PC-3 (cell line): Measurements from ENCODE around the gene PALM2AKAP2. TPM values are rescaled to one million over a fixed set of nuclear protein-coding genes. Genes with fewer than 3 reads are reported as not detected.

Experiments used
- ATAC-seq: fragments of 200-7000 bp; cut with Tn5 transposase; 2 replicates; pipeline ENCODE4 v1.9.1; 2020; ENCODE audit warnings: mild to moderate bottlenecking, moderate library complexity
- Bru-seq: library from RNA; stranded (reverse); fragments of 400-500 nt; gene quantifications from one replicate; lab custom pipeline; 2021; lab: Mats Ljungman, UMichigan
- BruChase-seq, 2 experiments: library from RNA; stranded (reverse); fragments of 400-500 nt; gene quantifications; one replicate each; lab custom pipeline; 2021; lab: Mats Ljungman, UMichigan
- BruUV-seq: library from RNA; stranded (reverse); fragments of 400-500 nt; replicated peaks from 2 replicates; lab custom pipeline; 2021; lab: Mats Ljungman, UMichigan
- CTCF ChIA-PET: fragments of 300-600 bp; sonication (Branson Sonifier 250); formaldehyde crosslinking; loops from one replicate; lab custom pipeline; 2022; ENCODE audit warnings: antibody characterized with exemption; lab: Charles Lee
- POLR2A ChIA-PET: fragments of 300-600 bp; sonication (Branson Sonifier 250); formaldehyde crosslinking; loops from one replicate; lab custom pipeline; 2022; ENCODE audit warnings: antibody characterized with exemption; ENCODE audit not compliant: unreplicated experiment; lab: Charles Lee
- DNase-seq: peaks from one replicate; pipeline ENCODE4 v3.0.0-alpha.2; 2015
- H2AFZ ChIP-seq: fragments of 300-600 bp; sonication (generic); 2 replicates; pipeline ENCODE4 v1.6.0; 2016; ENCODE audit warnings: antibody characterized with exemption, low read length
- H3F3A ChIP-seq: fragments of 300-600 bp; sonication (generic); one replicate; pipeline ENCODE4 v1.6.0; 2017; ENCODE audit warnings: antibody characterized with exemption, low read length, control low read depth, mild to moderate bottlenecking; ENCODE audit not compliant: unreplicated experiment
- H3K27ac ChIP-seq: fragments of 300-600 bp; sonication (generic); 2 replicates; pipeline ENCODE4 v1.5.1; 2016; ENCODE audit warnings: mild to moderate bottlenecking, low read length
- H3K27me3 ChIP-seq: fragments of 300-600 bp; sonication (generic); 2 replicates; pipeline ENCODE4 v1.6.1; 2016; ENCODE audit warnings: low read length, mixed read lengths
- H3K36me3 ChIP-seq: fragments of 300-600 bp; sonication (generic); 2 replicates; pipeline ENCODE4 v1.6.1; 2016; ENCODE audit warnings: low read depth, mixed run types, low read length, mixed read lengths
- H3K4me1 ChIP-seq: fragments of 300-600 bp; sonication (generic); 2 replicates; pipeline ENCODE4 v1.5.1; 2016; ENCODE audit warnings: low read length; ENCODE audit not compliant: insufficient read depth
- H3K4me2 ChIP-seq: fragments of 300-600 bp; sonication (generic); 2 replicates; pipeline ENCODE4 v1.6.0; 2016; ENCODE audit warnings: low read length
- H3K4me3 ChIP-seq: fragments of 300-600 bp; sonication (generic); 2 replicates; pipeline ENCODE4 v1.5.1; 2016; ENCODE audit warnings: mild to moderate bottlenecking, low read length, mixed read lengths
- H3K79me2 ChIP-seq: fragments of 300-600 bp; sonication (generic); 2 replicates; pipeline ENCODE4 v1.6.1; 2017; ENCODE audit warnings: low read length, mixed read lengths
- H3K9ac ChIP-seq: fragments of 300-600 bp; sonication (generic); 2 replicates; pipeline ENCODE4 v1.6.0; 2016; ENCODE audit warnings: mild to moderate bottlenecking, low read length
- H3K9me2 ChIP-seq: fragments of 300-600 bp; sonication (generic); replicated peaks from 2 replicates; pipeline ENCODE4 v1.6.1; 2016; ENCODE audit warnings: mixed run types, low read length, mixed read lengths
- H3K9me3 ChIP-seq: fragments of 300-600 bp; sonication (generic); 2 replicates; pipeline ENCODE4 v1.6.1; 2016; ENCODE audit warnings: low read length, mixed read lengths
- H4K20me1 ChIP-seq: fragments of 300-600 bp; sonication (generic); 2 replicates; pipeline ENCODE4 v1.6.1; 2016; ENCODE audit warnings: low read length, mixed read lengths
- CTCF ChIP-seq: fragments of 300-600 bp; sonication (generic); conservative IDR thresholded peaks from 2 replicates; pipeline ENCODE4 v1.5.1; 2017; ENCODE audit warnings: antibody characterized with exemption, low read depth, mild to moderate bottlenecking, low read length
- EZH2 ChIP-seq: fragments of 300-600 bp; sonication (generic); IDR thresholded peaks from one replicate; pipeline ENCODE4 v1.6.1; 2017; ENCODE audit warnings: antibody characterized with exemption, mild to moderate bottlenecking, low read length; ENCODE audit not compliant: unreplicated experiment
- EZH2phosphoT487 ChIP-seq: fragments of 300-600 bp; sonication (generic); IDR thresholded peaks from 2 replicates; pipeline ENCODE4 v1.6.1; 2018; ENCODE audit warnings: mild to moderate bottlenecking, antibody characterized with exemption, low read length, borderline replicate concordance
- intact Hi-C: fragments of 100-400 bp; cut with micrococcal nuclease; formaldehyde crosslinking; loops from 2 replicates; pipeline ENCODE4 v1.9.0; 2023
- long read RNA-seq: library from polyadenylated mRNA; unstranded; transcript quantifications from one replicate; pipeline ENCODE4 v2.0.0, GENCODE V29; 2021; ENCODE audit not compliant: unreplicated experiment
- total RNA-seq: library from RNA; depleted of rRNA; stranded (reverse); fragments of >200 nt; gene quantifications from 2 replicates; pipeline ENCODE4 v1.2.3, GENCODE V29; 2014; rRNA removed

Gene PALM2AKAP2
- total RNA-seq, result 0.22 and 1.2 TPM in 2 replicates
- Bru-seq, nascent RNA, result percentile 31 among the genes with signal in this experiment
- percentile 28 among the genes with signal in this experiment for BruChase-seq, experiment 1, labeled RNA remaining after a 6-hour chase
- percentile 26 among the genes with signal in this experiment for BruChase-seq, experiment 2, labeled RNA remaining after a 2-hour chase
- long read RNA-seq, result 0 reads

- Histone ChIP-seq H3K27ac (no peak within 1 kb of the TSS), H2AFZ (peak within 1 kb of the TSS; percentile 94), H3K4me3 (peak within 1 kb of the TSS; percentile 88), H3K4me2 (peak within 1 kb of the TSS; percentile 94), H3F3A (no peaks in the 10 kb centered on the region), H3K9me2 (no peaks in the 10 kb centered on the region), H3K4me1 (no peaks in the 10 kb centered on the region), H3K27me3 (no peaks in the 10 kb centered on the region), H4K20me1 (no peaks in the 10 kb centered on the region), H3K36me3 (no peaks in the 10 kb centered on the region), H3K79me2 (no peaks in the 10 kb centered on the region), H3K9me3 (no peaks in the 10 kb centered on the region), H3K9ac (peak within 1 kb of the TSS; percentile 48)
- ATAC-seq (peak; percentile 86), DNase-seq (peak; percentile 58)
- TF ChIP-seq CTCF (peak; percentile 35; the same call in 1 of the 2 replicates), EZH2 (no peak)
- ChIA-PET POLR2A (interaction anchor here (0.7 kb wide), 1 partner anchor 45 kb away, joined by 5 read pairs; no protein-coding TSS in a partner anchor), CTCF (no interaction called here)
- intact Hi-C loops, result no loop called here
- no TSS peak for BruUV-seq
Observed at GRCh38 chr9:109779711-109780452, at the start of gene PALM2AKAP2. TSS of gene PALM2AKAP2 (plus strand) at chr9:109780198. CDS start at chr9:109780489, 291 bp downstream.

GRCh38 chr9:109730228-109730627, 49.8 kb upstream of the PALM2AKAP2 start:
- DNase-seq (peak; percentile 94), ATAC-seq (peak; percentile 49)
- no peaks in the 10 kb centered on the region for H3F3A ChIP-seq
- intact Hi-C loops, result loop anchor here (2.0 kb wide), 1 partner anchor 77 kb away; no protein-coding TSS in a partner anchor
- H3K27ac ChIP-seq, result no peak overlapping the region
- TF ChIP-seq CTCF (no peak), EZH2 (no peak), EZH2phosphoT487 (no peak)
- H3K4me2 ChIP-seq, result peak overlapping the region; percentile 17; the same call in 1 of the 2 replicates
- H3K9me3 ChIP-seq, result no peaks in the 10 kb centered on the region
- no peaks in the 10 kb centered on the region for H3K27me3 ChIP-seq
- ChIA-PET POLR2A (no interaction called here), CTCF (no interaction called here)
- no TSS peak for BruUV-seq
- H4K20me1 ChIP-seq, result no peaks in the 10 kb centered on the region
- H3K9ac ChIP-seq, result no peak overlapping the region
- peaks cover 18% of the 10 kb centered on the region for H3K4me1 ChIP-seq
- H3K36me3 ChIP-seq, result no peaks in the 10 kb centered on the region
- no peak overlapping the region for H2AFZ ChIP-seq
- no peak overlapping the region for H3K4me3 ChIP-seq
- no peaks in the 10 kb centered on the region for H3K79me2 ChIP-seq
- H3K9me2 ChIP-seq, result peaks cover 4% of the 10 kb centered on the region

- Histone ChIP-seq H3K36me3 (no peaks in the 10 kb centered on the region), H3K4me3 (no peak overlapping the region), H2AFZ (no peak overlapping the region), H3K4me2 (no peak overlapping the region), H3K9me2 (peaks cover 4% of the 10 kb centered on the region), H3K9me3 (no peaks in the 10 kb centered on the region), H3K27ac (no peak overlapping the region), H3F3A (no peaks in the 10 kb centered on the region), H3K79me2 (no peaks in the 10 kb centered on the region), H3K27me3 (no peaks in the 10 kb centered on the region), H3K4me1 (peaks cover 18% of the 10 kb centered on the region), H4K20me1 (no peaks in the 10 kb centered on the region), H3K9ac (no peak overlapping the region)
- POLR2A ChIA-PET, result no interaction called here
- no peak for TF ChIP-seq CTCF
- no peak for TF ChIP-seq EZH2phosphoT487
- no peak for TF ChIP-seq EZH2
- DNase-seq (peak; percentile 53), ATAC-seq (no peak)
- CTCF ChIA-PET, result no interaction called here
- intact Hi-C loops, result no loop called here
- BruUV-seq, result no TSS peak
Observed at GRCh38 chr9:109733690-109734089, 46.3 kb upstream of the PALM2AKAP2 start.
